K562 treated with DMSO at 1 percent for 12 hours (cell line): Measurements from ENCODE around the gene ZNF2. TPM values are rescaled to one million over a fixed set of nuclear protein-coding genes. Genes with fewer than 3 reads are reported as not detected.

Source experiments
- total RNA-seq: library from RNA; unstranded; fragments of 300-600 nt; gene quantifications from 2 replicates; pipeline ENCODE4 v1.2.3, GENCODE V29; 2022; ENCODE audit not compliant: insufficient read depth

Gene ZNF2
- 1.7 and 2.3 TPM in 2 replicates for total RNA-seq

DNA sequence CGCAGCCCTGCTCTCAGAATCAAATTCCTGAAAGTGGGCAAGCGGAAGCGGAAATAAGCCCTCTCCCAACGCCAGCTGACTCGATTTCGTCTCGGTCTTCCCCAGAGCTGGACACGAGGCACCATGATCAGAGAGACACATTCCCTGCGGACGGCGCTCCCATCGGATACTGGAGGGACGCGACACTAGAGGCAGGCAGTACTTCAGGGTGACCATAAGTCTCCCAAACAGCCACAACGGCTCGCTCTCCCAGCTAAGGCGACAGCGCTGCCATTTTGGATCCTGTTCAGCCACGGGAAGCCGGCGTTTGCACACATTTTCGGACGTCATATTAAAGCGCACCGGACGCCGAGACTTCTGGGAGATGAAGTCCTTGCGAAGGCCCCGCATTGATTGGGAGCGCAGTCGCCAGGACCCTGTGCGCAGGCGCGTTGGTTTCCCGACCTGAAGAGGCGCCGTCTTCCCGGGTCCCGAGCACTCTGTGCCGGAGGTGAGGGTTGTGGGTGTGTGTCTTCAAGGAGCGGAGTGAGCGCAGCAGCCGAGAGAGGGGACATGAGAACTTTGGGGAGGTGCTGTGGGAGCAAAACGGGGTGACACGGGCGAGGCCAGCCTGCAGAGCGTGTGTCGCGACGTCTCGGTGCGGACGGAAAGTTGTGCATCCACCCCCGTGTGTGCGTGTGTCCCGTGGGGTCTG is at the start of gene ZNF2:
Gene ZNF2 (plus strand): TSS at position 439 of the 694 bp plus-strand sequence. CDS start 10,418 bp downstream, outside the sequence.

DNA sequence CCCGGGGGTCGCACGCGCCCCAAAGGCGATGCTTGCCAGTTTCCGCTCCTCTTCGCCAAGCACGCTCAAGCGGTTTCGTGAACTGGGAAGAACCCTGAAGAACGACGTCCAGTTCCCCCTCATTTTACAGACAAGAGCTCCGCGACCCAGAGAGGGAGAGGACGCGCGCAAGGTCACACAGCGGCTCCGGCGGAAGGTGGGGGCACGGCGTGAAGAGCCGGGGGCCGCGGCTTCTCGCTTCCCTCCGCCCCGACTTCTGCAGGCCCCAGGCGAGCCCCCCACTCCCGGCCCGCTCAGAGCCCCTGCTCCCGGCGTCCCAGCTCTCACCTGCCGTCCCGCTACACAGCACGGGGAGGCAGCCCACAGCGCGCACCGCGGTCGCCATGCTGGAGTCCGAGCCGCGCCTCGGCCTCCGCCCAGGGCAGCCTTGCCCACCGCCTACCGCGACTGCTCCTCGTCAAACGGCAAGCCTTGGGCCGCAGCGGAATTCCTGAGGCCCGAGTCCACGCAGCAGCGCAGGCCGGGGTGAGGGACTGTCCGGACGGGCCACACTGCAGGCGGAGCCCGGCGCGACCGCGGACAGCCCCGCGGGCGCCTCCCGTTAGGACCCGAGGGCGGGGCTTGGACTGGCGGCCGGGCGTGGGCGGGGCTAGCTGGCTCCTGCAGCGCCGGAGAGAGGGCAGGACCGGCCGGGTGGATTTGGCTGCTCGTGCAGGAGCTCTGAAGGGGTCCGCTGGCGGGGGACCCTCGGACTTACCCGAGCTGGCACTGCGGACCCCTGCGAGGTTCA is 44.0 kb upstream of the ZNF2 start, which contains the start of gene MRPS5:
Gene MRPS5 (minus strand): TSS at position 402 of the 790 bp plus-strand sequence. CDS start 17 bp downstream, at position 385.

DNA sequence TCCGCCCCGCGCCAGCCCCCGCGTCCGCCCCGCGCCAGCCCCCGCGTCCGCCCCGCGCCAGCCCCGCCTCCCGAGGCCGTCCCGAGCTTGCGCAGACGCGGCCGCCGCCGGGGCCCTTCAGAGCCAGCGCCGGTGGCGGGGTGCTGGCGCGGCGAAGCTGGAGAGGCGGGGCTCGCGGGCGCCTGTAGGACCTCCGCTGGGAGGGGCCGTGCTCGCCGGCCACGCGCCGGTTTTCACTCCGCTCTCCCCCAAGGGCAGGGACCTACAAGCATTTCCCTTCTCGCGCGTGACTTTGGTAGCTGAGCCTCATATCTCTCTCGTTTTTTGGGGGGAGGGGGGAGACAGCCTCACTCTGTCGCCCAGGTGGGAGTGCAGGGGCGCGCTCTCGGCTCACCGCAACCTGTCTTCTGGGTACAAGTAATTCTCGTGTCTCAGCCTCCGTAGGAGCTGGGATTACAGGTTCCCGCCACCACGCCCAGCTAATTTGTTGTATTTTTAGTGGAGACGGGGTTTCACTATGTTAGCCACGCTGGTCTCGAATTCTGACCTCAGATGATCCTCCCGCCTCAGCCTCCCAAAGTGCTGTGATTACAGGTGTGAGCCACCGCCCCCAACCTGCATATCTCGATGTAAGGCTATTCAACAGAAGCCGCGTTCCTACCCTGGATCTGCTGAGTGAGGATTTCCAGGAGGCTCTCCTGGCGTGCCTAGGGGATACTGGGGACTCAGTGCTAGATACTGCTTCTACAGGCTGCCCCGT is 5.7 kb upstream of the ZNF2 start, which contains the start of gene ZNF514:
Gene ZNF514 (minus strand): TSS at position 159 of the 760 bp plus-strand sequence. CDS start 6,595 bp downstream, outside the sequence.

DNA sequence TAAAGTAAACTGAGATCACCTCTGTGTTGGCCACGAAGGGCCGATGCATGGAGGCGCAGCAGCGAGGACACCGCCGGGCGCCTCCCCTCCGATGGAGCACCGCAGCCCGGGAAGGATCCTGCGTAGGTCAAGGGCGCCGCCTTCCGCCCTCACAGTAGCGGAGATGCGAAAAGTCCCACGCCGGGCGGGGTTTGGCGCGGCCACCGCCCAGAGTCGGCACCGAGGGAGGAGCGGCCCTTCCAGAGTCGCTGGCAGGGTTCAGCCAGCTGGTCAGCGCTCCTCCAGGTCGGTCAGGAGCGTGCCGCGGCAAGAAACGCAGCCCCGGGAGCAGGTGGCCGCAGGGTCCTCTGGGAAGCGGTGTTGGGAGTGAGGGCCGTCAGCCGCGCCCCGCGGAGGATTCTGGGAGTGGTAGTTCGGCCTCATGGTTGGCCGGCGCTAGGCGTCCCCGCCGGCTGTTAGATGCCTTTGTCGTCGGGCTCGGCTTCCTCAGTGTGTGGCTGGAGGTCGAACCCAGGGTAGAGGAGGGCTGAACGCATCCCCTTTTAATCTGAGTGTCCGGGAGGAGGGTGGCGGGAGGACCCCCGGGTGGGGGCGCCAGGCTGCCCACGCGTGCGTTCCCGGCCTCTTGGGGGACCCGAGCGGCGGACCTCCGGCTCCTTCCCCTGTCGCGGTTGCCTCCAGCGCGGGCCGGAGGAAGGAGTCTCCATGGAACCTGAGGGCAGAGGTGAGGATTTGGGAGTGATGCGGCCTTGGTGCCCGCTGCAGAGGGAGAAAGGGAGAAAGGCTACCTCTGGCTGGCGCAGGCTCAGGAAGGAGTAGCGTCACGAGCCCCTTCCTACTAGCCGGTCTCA is 41.7 kb downstream of the ZNF2 start, which contains the start of gene ZNF892:
Gene ZNF892 (plus strand): TSS at position 411 of the 851 bp plus-strand sequence. CDS start 295 bp downstream, at position 706.

Other genes starting within 250 kb of the ZNF2 start
- not detected in 2 replicates for gene MAL, start 140.1 kb upstream of the ZNF2 start, total RNA-seq
- 55.1 and 71.6 TPM in 2 replicates for gene MRPS5, start 44.0 kb upstream of the ZNF2 start, total RNA-seq
- 3.1 and 7.9 TPM in 2 replicates for gene ZNF514, start 6.0 kb upstream of the ZNF2 start, total RNA-seq
- gene ZNF892, start 41.7 kb downstream of the ZNF2 start, total RNA-seq = not detected in 2 replicates
- gene PROM2, start 108.6 kb downstream of the ZNF2 start, total RNA-seq = not detected in 2 replicates
- gene KCNIP3, start 131.5 kb downstream of the ZNF2 start, total RNA-seq = not detected in 2 replicates
- gene FAHD2A, start 236.9 kb downstream of the ZNF2 start, total RNA-seq = 26.3 and 36.5 TPM in 2 replicates